GM21528 (cell line): ENCODE measurements around the gene SBNO2.
A peak's percentile ranks its signal among the peaks of the same experiment; 100 is the strongest.
"Not testable (repeated sequence)": the region's sequence is repeated elsewhere in the genome, so short reads cannot be mapped to it uniquely, and the experiment has no call there.

Source experiments
- ATAC-seq: cut with Tn5 transposase; IDR thresholded peaks from one replicate; pipeline ENCODE4 v1.9.1; 2021; ENCODE audit warnings: mild to moderate bottlenecking, moderate library complexity; ENCODE audit not compliant: unreplicated experiment, low FRiP score

SBNO2 gene

GRCh38 chr19:1173845-1174809, at the start of gene SBNO2:
Gene SBNO2, minus strand, starts transcription at chr19:1174268. Its CDS starts 19,992 bp downstream, at chr19:1154276.
- ATAC-seq, result peak; percentile 65

- ATAC-seq, result no peak
Observed at GRCh38 chr19:1223018-1223855, 49.2 kb upstream of the SBNO2 start.

GRCh38 chr19:1222394-1222793, 48.3 kb upstream of the SBNO2 start:
- no peak for ATAC-seq

GRCh38 chr19:1221904-1222255, 47.8 kb upstream of the SBNO2 start:
- ATAC-seq, result no peak

- no peak for ATAC-seq
Observed at GRCh38 chr19:1220976-1221903, 47.2 kb upstream of the SBNO2 start.

- no peak for ATAC-seq
Observed at GRCh38 chr19:1220477-1220930, 46.4 kb upstream of the SBNO2 start.

GRCh38 chr19:1219786-1220476, 45.9 kb upstream of the SBNO2 start:
- no peak for ATAC-seq

GRCh38 chr19:1218751-1219567, 44.9 kb upstream of the SBNO2 start:
- no peak for ATAC-seq

- ATAC-seq, result no peak
Observed at GRCh38 chr19:1217366-1217765, 43.3 kb upstream of the SBNO2 start.

- no peak for ATAC-seq
Observed at GRCh38 chr19:1216756-1217155, 42.7 kb upstream of the SBNO2 start.

- no peak for ATAC-seq
Observed at GRCh38 chr19:1214862-1215731, 41.0 kb upstream of the SBNO2 start.

GRCh38 chr19:1214299-1214861, 40.3 kb upstream of the SBNO2 start:
- no peak for ATAC-seq

GRCh38 chr19:1213391-1214286, 39.6 kb upstream of the SBNO2 start:
- no peak for ATAC-seq

GRCh38 chr19:1211494-1212234, 37.6 kb upstream of the SBNO2 start:
- no peak for ATAC-seq

GRCh38 chr19:1210227-1210538, 36.1 kb upstream of the SBNO2 start:
- no peak for ATAC-seq

- not testable (repeated sequence) for ATAC-seq
Observed at GRCh38 chr19:1208830-1209229, 34.8 kb upstream of the SBNO2 start.
